GM12875 (cell line): Measurements from ENCODE around the gene SCTR.

Experiments
- H3K4me3 ChIP-seq: one replicate; pipeline ENCODE4 v1.5.1; 2011; ENCODE audit warnings: low read depth, low read length, control low read depth
- CTCF ChIP-seq: IDR thresholded peaks from 2 replicates; pipeline ENCODE4 v1.5.1; 2011; ENCODE audit warnings: low read depth, mild to moderate bottlenecking, control low read depth, inconsistent platforms, low read length, moderate library complexity, borderline replicate concordance; ENCODE audit not compliant: insufficient read depth

Gene SCTR

GRCh38 chr2:119495948-119496347 is 28.3 kb downstream of the SCTR start:
- H3K4me3 ChIP-seq = no peak overlapping the region
- no peak for TF ChIP-seq CTCF

- H3K4me3 ChIP-seq = no peak overlapping the region
- no peak for TF ChIP-seq CTCF
Measured at GRCh38 chr2:119494163-119494790, 30.0 kb downstream of the SCTR start.

GRCh38 chr2:119491776-119492525 is 32.3 kb downstream of the SCTR start:
- no peak overlapping the region for H3K4me3 ChIP-seq
- TF ChIP-seq CTCF = no peak

- no peak for TF ChIP-seq CTCF
Measured at GRCh38 chr2:119490653-119491195, 33.6 kb downstream of the SCTR start.

GRCh38 chr2:119490106-119490505 is 34.2 kb downstream of the SCTR start:
- H3K4me3 ChIP-seq = no peak overlapping the region
- TF ChIP-seq CTCF = no peak

More at GRCh38 chr2:119490653-119491195, 33.6 kb downstream of the SCTR start:
- H3K4me3 ChIP-seq = no peak overlapping the region

GRCh38 chr2:119489232-119489952 is 34.9 kb downstream of the SCTR start:
- no peak for TF ChIP-seq CTCF
- no peak overlapping the region for H3K4me3 ChIP-seq
